NCI-H2196 (cell line): Measurements from ENCODE around the gene OR51A7.
"Not testable (repeated sequence)": the region's sequence is repeated elsewhere in the genome, so short reads cannot be mapped to it uniquely, and the experiment has no call there.

Experiments
- DNase-seq: peaks from one replicate; lab custom pipeline; 2025; ENCODE audit not compliant: unreplicated experiment; lab: John Stamatoyannopoulos, UW

The OR51A7 gene, protein sequence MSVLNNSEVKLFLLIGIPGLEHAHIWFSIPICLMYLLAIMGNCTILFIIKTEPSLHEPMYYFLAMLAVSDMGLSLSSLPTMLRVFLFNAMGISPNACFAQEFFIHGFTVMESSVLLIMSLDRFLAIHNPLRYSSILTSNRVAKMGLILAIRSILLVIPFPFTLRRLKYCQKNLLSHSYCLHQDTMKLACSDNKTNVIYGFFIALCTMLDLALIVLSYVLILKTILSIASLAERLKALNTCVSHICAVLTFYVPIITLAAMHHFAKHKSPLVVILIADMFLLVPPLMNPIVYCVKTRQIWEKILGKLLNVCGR

DNA sequence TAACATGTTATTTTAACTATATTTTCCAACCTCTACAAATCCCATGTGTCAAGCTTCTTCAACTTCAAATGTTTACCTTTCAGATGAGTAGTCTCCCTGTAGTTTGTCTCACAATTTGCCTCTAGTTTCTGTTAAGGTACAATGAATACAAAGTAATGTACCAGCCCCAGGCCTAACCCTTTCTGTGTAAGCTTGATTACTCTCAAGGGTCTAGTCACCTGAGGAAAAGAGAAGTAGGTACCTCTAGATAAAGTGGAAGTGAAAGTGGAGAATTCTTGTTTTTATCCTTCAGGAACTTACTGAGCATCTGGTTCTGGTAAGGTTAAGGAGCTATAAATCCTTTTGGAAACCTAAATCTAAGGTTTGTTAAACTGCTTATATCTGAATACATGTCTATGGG is at the start of gene OR51A7:
Gene OR51A7 (plus strand): TSS at position 300 of the 400 bp plus-strand sequence. CDS start 3,587 bp downstream, outside the sequence.
- no peak for DNase-seq

- DNase-seq, result not testable (repeated sequence)
Measured at GRCh38 chr11:4854286-4854685, 49.3 kb upstream of the OR51A7 start.

DNA sequence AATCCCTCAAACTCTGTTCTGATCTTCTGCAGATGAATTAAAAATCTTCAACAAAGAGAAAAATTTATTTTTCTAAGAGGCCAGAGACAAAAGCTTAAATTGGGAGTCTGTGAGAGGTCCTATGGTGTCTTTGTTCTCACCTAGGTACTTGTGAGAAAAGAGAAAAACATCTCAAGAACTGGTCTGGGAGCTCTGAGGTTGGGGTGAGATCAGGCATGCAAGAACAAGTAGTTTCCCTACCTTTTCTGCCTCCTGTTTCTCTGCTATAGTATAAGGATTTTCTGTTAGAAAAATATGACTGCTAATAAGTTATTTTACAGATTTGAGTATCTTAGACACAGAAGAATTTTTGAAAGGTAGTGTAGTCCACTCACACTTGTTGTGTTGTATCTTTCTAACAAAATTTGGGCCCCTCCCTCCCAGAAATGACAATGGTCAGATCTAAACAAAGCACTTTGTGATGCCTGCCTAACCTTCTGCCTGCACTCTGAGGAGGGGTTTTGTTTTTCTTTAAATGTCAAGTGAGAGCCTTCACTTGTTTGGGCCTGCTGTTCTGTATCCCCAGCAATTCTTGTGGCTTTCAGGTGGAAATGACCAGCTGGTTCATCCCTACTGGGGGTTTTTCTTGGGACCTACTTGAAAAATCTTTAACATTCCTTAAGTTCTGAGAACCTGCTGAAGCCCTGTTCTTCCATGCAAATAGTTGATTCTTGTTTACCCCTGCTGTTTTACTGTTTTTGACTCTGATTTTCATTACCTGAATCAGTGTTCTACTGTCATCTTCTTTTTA is 40.9 kb upstream of the OR51A7 start:
- DNase-seq, result no peak

DNA sequence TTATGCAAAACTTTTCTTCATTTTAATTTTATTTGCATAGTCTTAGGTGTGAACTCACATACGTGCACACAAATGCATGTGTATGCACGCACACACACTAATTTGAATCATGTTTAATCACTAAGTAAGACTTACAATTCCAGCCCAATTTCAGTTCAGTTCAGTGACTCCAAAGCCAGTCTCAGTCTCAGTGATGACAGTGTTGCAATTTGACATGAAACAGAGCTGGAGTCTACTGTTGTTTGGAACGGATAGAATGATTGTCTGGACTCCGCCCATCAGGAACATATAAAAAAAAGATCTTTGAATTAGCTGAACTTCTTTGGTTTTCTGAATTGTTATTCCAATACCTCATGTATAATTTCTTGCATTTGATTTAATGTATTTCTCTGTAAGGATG is 39.7 kb upstream of the OR51A7 start:
- no peak for DNase-seq

GRCh38 chr11:4865855-4866254 is 37.7 kb upstream of the OR51A7 start:
- DNase-seq, result no peak

DNA sequence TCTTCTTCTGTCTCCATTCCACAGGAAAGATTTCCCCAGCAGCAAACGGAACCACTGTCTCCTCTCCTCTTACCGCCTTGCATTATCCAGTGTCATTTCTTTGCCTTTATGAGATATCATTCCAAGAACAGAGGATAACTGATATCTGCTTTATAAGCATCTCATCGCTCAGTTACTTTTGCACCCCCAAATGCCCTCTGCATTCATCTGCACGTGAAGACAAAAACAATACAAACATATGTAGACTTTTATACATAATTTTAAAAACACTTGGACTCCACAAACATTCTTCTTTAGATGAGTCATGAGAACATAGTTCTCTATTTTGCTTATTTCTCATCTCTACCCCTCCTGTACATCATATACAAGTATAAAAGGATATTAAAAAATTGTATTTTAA is 22.4 kb upstream of the OR51A7 start:
- no peak for DNase-seq

DNA sequence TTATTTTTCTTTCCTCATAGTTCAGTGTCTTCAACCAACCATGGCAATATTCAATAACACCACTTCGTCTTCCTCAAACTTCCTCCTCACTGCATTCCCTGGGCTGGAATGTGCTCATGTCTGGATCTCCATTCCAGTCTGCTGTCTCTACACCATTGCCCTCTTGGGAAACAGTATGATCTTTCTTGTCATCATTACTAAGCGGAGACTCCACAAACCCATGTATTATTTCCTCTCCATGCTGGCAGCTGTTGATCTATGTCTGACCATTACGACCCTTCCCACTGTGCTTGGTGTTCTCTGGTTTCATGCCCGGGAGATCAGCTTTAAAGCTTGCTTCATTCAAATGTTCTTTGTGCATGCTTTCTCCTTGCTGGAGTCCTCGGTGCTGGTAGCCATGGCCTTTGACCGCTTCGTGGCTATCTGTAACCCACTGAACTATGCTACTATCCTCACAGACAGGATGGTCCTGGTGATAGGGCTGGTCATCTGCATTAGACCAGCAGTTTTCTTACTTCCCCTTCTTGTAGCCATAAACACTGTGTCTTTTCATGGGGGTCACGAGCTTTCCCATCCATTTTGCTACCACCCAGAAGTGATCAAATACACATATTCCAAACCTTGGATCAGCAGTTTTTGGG is 21.6 kb upstream of the OR51A7 start, which contains the start of gene OR51T1:
Gene OR51T1 (plus strand): TSS at position 41 of the 641 bp plus-strand sequence. CDS start 0 bp downstream, at position 41.
- no peak for DNase-seq

DNA sequence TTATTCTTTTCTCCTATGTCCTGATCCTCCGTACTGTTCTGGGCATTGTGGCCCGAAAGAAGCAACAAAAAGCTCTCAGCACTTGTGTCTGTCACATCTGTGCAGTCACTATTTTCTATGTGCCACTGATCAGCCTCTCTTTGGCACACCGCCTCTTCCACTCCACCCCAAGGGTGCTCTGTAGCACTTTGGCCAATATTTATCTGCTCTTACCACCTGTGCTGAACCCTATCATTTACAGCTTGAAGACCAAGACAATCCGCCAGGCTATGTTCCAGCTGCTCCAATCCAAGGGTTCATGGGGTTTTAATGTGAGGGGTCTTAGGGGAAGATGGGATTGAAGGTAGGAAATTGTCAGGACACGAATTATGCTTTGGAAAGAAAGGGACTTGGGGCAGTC is 21.0 kb upstream of the OR51A7 start:
- no peak for DNase-seq

GRCh38 chr11:4884361-4884760 is 19.2 kb upstream of the OR51A7 start:
- DNase-seq, result no peak

GRCh38 chr11:4886186-4886585 is 17.4 kb upstream of the OR51A7 start:
- DNase-seq, result no peak

DNA sequence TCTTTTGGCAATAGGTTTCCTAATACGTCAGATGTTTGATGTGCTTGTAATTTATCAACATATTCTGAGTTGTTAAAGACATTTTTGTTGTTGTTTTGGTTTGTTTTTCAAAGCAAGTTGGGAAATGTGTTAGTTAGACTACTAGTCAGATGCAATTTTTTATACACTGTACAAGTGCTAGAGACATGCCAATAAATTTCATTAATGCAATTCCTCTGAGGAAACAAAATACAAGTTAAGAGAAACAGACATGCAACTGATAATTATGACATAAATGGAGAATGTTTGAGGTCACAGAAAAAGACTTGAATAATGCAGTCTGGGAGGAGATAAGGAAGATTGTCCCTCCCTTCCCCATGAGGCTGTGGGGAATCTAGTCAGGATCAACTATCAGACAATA is 16.0 kb upstream of the OR51A7 start:
- DNase-seq, result no peak

DNA sequence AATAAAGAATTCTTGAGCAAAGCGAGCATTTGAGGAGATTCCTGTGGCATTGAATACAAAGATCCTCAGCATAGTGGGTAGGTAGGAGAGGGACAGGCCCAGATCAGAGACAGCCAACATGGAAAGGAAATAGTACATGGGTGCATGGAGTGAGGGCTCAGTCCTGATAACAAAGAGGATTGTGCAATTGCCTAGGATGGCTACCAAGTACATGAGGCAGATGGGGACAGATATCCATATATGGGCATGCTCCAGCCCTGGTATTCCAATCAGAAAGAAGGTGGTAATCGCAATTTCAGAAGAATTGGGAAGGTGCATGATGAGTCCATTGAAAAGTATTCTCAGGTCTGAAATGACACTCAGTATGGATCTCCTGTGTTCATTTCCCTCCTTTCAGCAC is 13.3 kb upstream of the OR51A7 start:
- DNase-seq, result no peak

- peak; percentile 21 for DNase-seq
Measured at GRCh38 chr11:4891996-4892640, 11.5 kb upstream of the OR51A7 start.

DNA sequence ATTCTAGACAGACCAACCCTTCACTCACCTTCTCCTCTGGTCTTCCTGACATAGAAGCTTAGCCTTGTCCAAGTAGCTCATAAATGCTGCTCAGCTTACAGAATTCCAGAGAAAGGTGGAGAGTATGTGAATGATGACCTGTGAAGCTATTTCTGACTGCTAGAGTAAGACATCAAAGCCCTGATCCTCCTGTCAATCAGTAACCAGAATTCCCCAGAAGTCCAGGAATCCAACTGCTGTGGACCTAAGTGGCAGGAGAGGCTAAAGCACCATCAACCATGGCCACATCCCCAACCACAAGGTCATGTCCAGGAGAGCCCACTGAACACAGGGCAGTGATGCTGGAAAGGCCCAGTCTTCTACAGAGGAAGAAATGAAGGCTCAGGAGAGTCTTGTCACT is 13.0 kb downstream of the OR51A7 start:
- no peak for DNase-seq

GRCh38 chr11:4919250-4919649 is 15.7 kb downstream of the OR51A7 start, which contains the start of gene OR51G2:
OR51G2 (minus strand) TSS chr11:4919350; CDS start chr11:4915663, 3,687 bp downstream.
- no peak for DNase-seq

GRCh38 chr11:4921796-4922195 is 18.2 kb downstream of the OR51A7 start:
- no peak for DNase-seq

DNA sequence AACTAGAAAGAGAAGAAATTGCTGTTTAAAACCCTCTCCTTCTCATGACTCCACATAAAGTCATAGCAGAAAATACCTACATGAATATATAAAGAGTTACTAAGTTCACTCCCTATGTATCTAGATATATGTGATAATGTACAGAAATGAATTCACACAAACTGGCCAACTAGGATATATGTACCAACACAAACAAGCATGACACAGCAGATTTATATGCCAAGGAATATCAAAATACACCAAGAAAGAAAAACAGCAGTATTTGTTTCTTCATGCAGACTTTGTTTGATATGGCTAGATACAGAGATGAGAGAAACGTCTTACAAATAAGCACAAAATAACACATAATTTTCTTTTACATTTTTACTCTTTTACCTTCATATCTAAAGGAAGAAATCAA is 18.7 kb downstream of the OR51A7 start:
- no peak for DNase-seq

- no peak for DNase-seq
Measured at GRCh38 chr11:4924239-4924638, 20.7 kb downstream of the OR51A7 start, which contains the start of gene OR51G1. OR51G1 (minus strand) TSS chr11:4924339; CDS start chr11:4924339, 0 bp downstream.

DNA sequence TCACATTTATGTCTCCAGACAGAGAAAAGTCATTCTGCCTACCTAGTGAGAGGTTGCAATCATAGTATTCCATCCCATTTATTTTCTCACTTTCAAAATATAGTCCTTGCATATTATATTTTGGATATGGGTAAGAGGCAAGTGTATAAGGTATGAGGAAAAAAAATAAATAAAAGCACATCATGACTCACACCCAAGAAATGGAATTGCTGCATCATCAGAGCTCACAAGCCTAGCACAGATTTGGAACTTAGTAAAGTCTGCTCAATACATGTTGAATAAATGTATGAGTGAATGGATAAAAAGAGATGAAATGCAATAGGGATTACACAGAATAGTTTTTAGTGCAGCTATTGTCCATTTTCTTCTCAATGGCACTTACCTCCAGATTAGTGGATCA is 23.0 kb downstream of the OR51A7 start:
- no peak for DNase-seq

DNA sequence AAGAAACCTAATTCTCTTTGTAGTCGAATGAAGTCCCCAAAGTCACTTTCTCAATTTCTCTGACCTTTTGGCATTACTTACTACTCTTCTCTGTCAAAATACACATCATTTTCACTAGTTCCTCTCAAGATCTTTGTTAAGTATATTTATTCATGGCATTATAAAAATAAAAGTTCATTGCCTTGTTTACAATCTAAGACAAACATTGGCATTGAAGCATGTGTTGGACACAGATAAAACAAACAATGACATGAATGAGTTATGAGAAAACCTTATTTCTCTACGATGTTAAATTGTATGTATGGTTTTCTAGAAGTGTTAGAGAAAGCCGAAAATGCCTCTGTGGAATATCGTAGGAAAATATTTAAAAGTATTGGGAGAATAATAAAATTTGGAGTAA is 29.2 kb downstream of the OR51A7 start:
- DNase-seq, result no peak

DNA sequence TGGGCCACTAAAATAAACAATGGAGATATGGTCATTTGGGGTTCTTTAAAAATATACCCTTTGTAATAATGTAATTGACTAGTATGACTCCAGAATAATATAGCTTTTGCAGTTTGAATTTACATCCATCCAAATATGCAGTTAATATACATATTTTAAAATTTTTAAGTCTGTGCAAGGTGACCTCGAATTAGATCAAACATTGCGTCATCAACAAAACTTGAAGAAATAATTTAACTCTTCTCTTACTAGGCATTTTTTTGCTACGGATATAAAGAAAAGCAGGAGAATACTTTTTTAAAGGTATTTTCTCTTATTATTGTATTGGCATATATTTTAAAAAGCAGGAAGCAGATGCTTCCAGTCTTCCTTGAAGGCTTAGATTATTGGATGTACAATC is 33.2 kb downstream of the OR51A7 start:
- DNase-seq, result no peak
